ENCODE measurements around the gene COL28A1.

COL28A1 gene

GRCh38 chr7:7315851-7316250 lies 219.8 kb downstream of the COL28A1 start:
- Histone ChIP-seq H3K79me2 (ENCODE audit: low read length) (no peaks in the 10 kb centered on the region), H4K20me1 (ENCODE audit: insufficient read depth, low read length) (no peaks in the 10 kb centered on the region), H3K27ac (ENCODE audit: low read length) (no peak overlapping the region), H3K4me3 (ENCODE audit: low read length) (no peak overlapping the region), H3K4me1 (ENCODE audit: low read length) (no peaks in the 10 kb centered on the region), H3K4me2 (ENCODE audit: low read length) (no peak overlapping the region), H3K9me3 (ENCODE audit: insufficient read depth, low read length) (no peaks in the 10 kb centered on the region), H3K9ac (ENCODE audit: low read length) (no peak overlapping the region), H2AFZ (ENCODE audit: low read depth, low read length) (no peak overlapping the region), H3K36me3 (replicated peaks; ENCODE audit: low read depth, low read length) (no peaks in the 10 kb centered on the region), H3K27me3 (ENCODE audit: low read depth, low read length) (no peaks in the 10 kb centered on the region)
- TF ChIP-seq EZH2phosphoT487 (IDR thresholded peaks at IDR 0.05; ENCODE audit: low read depth), result no peak
- no peak for TF ChIP-seq CTCF (IDR thresholded peaks at IDR 0.05; ENCODE audit: low read depth, low read length)

GRCh38 chr7:7312323-7312722 lies 223.3 kb downstream of the COL28A1 start:
- no peak overlapping the region for H3K9ac ChIP-seq (ENCODE audit: low read length)
- no peak overlapping the region for H3K4me2 ChIP-seq (ENCODE audit: low read length)
- no peak overlapping the region for H2AFZ ChIP-seq (ENCODE audit: low read depth, low read length)
- H3K36me3 ChIP-seq (replicated peaks; ENCODE audit: low read depth, low read length), result no peaks in the 10 kb centered on the region
- no peaks in the 10 kb centered on the region for H3K4me1 ChIP-seq (ENCODE audit: low read length)
- H3K79me2 ChIP-seq (ENCODE audit: low read length), result no peaks in the 10 kb centered on the region
- TF ChIP-seq EZH2phosphoT487 (IDR thresholded peaks at IDR 0.05; ENCODE audit: low read depth) (no peak), CTCF (IDR thresholded peaks at IDR 0.05; ENCODE audit: low read depth, low read length) (no peak)
- H3K4me3 ChIP-seq (ENCODE audit: low read length), result no peak overlapping the region
- no peaks in the 10 kb centered on the region for H3K27me3 ChIP-seq (ENCODE audit: low read depth, low read length)
- H3K27ac ChIP-seq (ENCODE audit: low read length), result no peak overlapping the region
- H4K20me1 ChIP-seq (ENCODE audit: insufficient read depth, low read length), result no peaks in the 10 kb centered on the region
- no peaks in the 10 kb centered on the region for H3K9me3 ChIP-seq (ENCODE audit: insufficient read depth, low read length)

GRCh38 chr7:7311001-7311400 lies 224.7 kb downstream of the COL28A1 start:
- Histone ChIP-seq H3K4me3 (ENCODE audit: low read length) (no peak overlapping the region), H3K9ac (ENCODE audit: low read length) (no peak overlapping the region), H3K36me3 (replicated peaks; ENCODE audit: low read depth, low read length) (no peaks in the 10 kb centered on the region), H3K27ac (ENCODE audit: low read length) (no peak overlapping the region), H3K4me2 (ENCODE audit: low read length) (no peak overlapping the region), H3K9me3 (ENCODE audit: insufficient read depth, low read length) (no peaks in the 10 kb centered on the region), H4K20me1 (ENCODE audit: insufficient read depth, low read length) (no peaks in the 10 kb centered on the region), H3K4me1 (ENCODE audit: low read length) (no peaks in the 10 kb centered on the region), H3K27me3 (ENCODE audit: low read depth, low read length) (no peaks in the 10 kb centered on the region), H2AFZ (ENCODE audit: low read depth, low read length) (no peak overlapping the region), H3K79me2 (ENCODE audit: low read length) (no peaks in the 10 kb centered on the region)
- TF ChIP-seq CTCF (IDR thresholded peaks at IDR 0.05; ENCODE audit: low read depth, low read length) (no peak), EZH2phosphoT487 (IDR thresholded peaks at IDR 0.05; ENCODE audit: low read depth) (no peak)

GRCh38 chr7:7309203-7309602 lies 226.5 kb downstream of the COL28A1 start:
- Histone ChIP-seq H3K36me3 (replicated peaks; ENCODE audit: low read depth, low read length) (no peaks in the 10 kb centered on the region), H3K4me3 (ENCODE audit: low read length) (no peak overlapping the region), H2AFZ (ENCODE audit: low read depth, low read length) (no peak overlapping the region), H3K9me3 (ENCODE audit: insufficient read depth, low read length) (no peaks in the 10 kb centered on the region), H4K20me1 (ENCODE audit: insufficient read depth, low read length) (no peaks in the 10 kb centered on the region), H3K27ac (ENCODE audit: low read length) (no peak overlapping the region), H3K4me1 (ENCODE audit: low read length) (peaks cover 5% of the 10 kb centered on the region; the same call in 1 of the 2 replicates), H3K79me2 (ENCODE audit: low read length) (no peaks in the 10 kb centered on the region), H3K27me3 (ENCODE audit: low read depth, low read length) (no peaks in the 10 kb centered on the region), H3K9ac (ENCODE audit: low read length) (no peak overlapping the region), H3K4me2 (ENCODE audit: low read length) (no peak overlapping the region)
- TF ChIP-seq EZH2phosphoT487 (IDR thresholded peaks at IDR 0.05; ENCODE audit: low read depth) (no peak), CTCF (IDR thresholded peaks at IDR 0.05; ENCODE audit: low read depth, low read length) (no peak)
